Tibial artery (tissue), 4 donors: ENCODE data around the gene DAGLB.
"Not testable (repeated sequence)": the region's sequence is repeated elsewhere in the genome, so short reads cannot be mapped to it uniquely, and the experiment has no call there.

Source experiments
- DNase-seq, 2 donors: peaks; one replicate each; pipeline ENCODE4 v3.0.0-alpha.2; 2019
- H3K27ac ChIP-seq, 2 donors: fragments of 200-600 bp; sonication (generic) in 1 of 2; 1 replicate in 1 of 2; 2 replicates in 1 of 2; pipeline ENCODE4 v1.5.1; 2018 to 2019; ENCODE audit warnings: mild to moderate bottlenecking in 1 of 2
- H3K27me3 ChIP-seq, 2 donors: fragments of 200-600 bp; sonication (generic) in 1 of 2; one replicate each; pipeline versions ENCODE4 v1.5.1 to v1.6.0; 2016 to 2019
- H3K36me3 ChIP-seq, 3 donors: fragments of 200-600 bp; sonication (generic) in 2 of 3; one replicate each; pipeline ENCODE4 v1.5.1; 2016 to 2019; ENCODE audit warnings: mild to moderate bottlenecking in 2 of 3
- H3K4me1 ChIP-seq, 4 donors: fragments of 200-600 bp; sonication (generic) in 2 of 4; 1 replicate in 3 of 4; 2 replicates in 1 of 4; pipeline ENCODE4 v1.5.1; 2016 to 2019
- H3K4me3 ChIP-seq, 2 donors: fragments of 200-600 bp; sonication (generic) in 1 of 2; 1 replicate in 1 of 2; 2 replicates in 1 of 2; pipeline ENCODE4 v1.5.1; 2018 to 2019; ENCODE audit warnings: mild to moderate bottlenecking in 2 of 2
- H3K9me3 ChIP-seq, 3 donors: fragments of 200-600 bp; sonication (generic) in 1 of 3; one replicate each; pipeline ENCODE4 v1.5.1; 2016 to 2019
- intact Hi-C: fragments of 100-400 bp; cut with DNase I; formaldehyde crosslinking; loops from one replicate; pipeline ENCODE4 v1.15.0; 2023; ENCODE audit warnings: low total_unique reads
- TF ChIP-seq, protein P1 (sequence below), 2 experiments: fragments of 200-600 bp in 1 of 2; fragments of 450-650 bp in 1 of 2; IDR thresholded peaks; one replicate each; pipeline ENCODE4 v1.5.1; 2017 to 2019; ENCODE audit warnings: antibody characterized with exemption in 2 of 2, mild to moderate bottlenecking in 1 of 2, moderate library complexity in 1 of 2

DAGLB gene

DNA sequence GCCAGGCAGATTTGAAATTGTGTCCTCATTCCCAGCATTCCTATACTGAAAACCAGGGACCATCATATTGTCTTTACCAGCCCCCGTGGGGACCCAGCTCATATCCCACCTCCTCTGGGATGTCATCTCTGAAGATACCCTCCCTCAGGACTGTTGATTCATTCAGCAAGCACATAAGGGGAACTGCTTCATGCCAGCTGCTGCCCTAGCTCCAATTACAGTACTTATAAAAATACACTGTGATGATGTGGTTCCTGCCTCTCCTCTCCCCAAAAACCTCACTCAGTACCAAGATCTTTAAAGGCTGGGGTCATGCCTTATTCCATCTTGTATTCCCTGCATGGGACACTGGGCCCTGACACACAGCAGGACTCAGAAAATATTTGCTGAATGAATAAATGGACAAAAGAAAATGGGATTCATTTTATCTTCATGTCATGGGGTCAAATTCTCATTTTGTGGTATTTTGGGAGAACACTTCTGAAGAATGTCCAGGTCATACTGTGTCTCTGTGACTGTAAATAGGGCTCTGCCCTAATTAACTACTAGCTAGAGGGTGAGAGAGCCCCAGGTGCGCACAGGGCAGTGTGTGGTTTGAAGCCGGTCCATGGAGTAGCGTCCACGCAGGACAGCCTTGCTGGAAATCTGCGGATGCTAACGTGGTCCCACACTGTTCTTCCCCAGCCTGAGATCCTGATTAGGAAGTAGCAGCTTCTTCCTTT lies 29.0 kb upstream of the DAGLB start:
- intact Hi-C loops = no loop called here
- H3K4me1 ChIP-seq = peaks cover 0 to 64% (median 24%) of the 10 kb centered on the region in 4 donors

DNA sequence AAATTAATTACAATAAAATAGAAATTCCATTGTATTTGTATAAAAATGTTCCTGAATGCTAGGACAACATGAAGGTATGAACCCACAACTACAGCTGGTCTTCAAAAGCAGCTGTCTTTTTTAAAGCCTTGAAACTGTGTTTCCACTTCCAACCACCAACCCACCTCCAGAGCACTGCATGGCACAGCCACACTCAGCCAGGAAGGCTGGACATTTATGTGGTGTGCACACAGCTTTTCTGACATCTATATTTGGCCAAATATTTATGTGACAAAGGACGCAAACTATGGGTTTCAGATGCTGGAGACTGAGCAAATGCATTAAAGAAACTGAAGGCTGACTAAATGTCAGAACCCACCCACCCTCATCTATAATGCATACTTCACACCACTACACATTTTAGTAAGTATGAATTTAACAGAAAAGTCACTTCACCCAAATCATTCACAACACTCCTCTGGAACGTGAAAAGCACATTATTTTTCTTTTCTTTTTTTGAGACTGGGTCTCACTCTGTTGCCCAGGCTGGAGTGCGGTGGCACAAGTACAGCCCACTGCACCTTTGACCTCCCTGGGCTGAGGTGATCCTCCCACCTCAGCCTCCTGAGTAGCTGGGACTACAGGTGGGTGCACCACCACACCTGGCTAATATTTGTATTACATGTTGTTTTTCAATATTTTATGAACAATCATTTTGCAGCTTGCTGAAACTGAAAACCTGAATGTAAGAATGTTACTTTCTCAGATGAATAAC lies 27.9 kb upstream of the DAGLB start:
- DNase-seq = no peak
- Histone ChIP-seq H3K9me3 (no peaks in the 10 kb centered on the region), H3K36me3 (peaks cover 13 to 24% (median 18%) of the 10 kb centered on the region in 3 donors), H3K27me3 (no peaks in the 10 kb centered on the region), H3K27ac (no peak overlapping the region), H3K4me1 (peaks cover 0 to 52% (median 17%) of the 10 kb centered on the region in 4 donors), H3K4me3 (no peak overlapping the region)
- intact Hi-C loops = no loop called here
- TF ChIP-seq, protein P1, sequence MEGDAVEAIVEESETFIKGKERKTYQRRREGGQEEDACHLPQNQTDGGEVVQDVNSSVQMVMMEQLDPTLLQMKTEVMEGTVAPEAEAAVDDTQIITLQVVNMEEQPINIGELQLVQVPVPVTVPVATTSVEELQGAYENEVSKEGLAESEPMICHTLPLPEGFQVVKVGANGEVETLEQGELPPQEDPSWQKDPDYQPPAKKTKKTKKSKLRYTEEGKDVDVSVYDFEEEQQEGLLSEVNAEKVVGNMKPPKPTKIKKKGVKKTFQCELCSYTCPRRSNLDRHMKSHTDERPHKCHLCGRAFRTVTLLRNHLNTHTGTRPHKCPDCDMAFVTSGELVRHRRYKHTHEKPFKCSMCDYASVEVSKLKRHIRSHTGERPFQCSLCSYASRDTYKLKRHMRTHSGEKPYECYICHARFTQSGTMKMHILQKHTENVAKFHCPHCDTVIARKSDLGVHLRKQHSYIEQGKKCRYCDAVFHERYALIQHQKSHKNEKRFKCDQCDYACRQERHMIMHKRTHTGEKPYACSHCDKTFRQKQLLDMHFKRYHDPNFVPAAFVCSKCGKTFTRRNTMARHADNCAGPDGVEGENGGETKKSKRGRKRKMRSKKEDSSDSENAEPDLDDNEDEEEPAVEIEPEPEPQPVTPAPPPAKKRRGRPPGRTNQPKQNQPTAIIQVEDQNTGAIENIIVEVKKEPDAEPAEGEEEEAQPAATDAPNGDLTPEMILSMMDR (IDR thresholded peaks at IDR 0.05) = no peak

More for the DNA sequence above, 29.0 kb upstream of the DAGLB start:
- TF ChIP-seq, protein P1 (IDR thresholded peaks at IDR 0.05) = no peak
- Histone ChIP-seq H3K9me3 (no peaks in the 10 kb centered on the region), H3K4me3 (no peak overlapping the region), H3K36me3 (peaks cover 9 to 17% (median 13%) of the 10 kb centered on the region in 3 donors), H3K27ac (no peak overlapping the region), H3K27me3 (no peaks in the 10 kb centered on the region)
- DNase-seq = no peak

DNA sequence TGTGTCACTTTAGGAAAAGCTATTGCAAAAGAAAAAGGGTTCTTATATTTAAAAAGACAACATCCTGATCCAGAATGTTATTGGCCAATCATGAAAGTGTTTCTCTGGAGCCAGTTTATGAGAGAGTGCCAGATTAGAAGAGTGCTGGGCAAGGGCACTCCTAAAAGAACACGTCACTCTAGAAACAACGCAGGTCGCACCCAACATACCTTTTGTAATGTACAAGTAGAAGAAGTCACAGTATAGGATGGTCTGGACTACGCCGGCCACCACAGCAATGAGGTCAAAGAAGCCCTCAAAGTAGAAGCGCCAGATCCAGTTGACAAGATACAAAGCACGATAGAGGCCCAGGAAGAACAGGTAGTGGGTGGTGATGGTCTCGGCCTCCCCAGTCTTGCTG lies 18.1 kb upstream of the DAGLB start:
- DNase-seq = no peak
- no peak overlapping the region for H3K27ac ChIP-seq
- intact Hi-C loops = no loop called here
- peaks cover 63 to 97% (median 91%) of the 10 kb centered on the region in 3 donors for H3K36me3 ChIP-seq
- H3K9me3 ChIP-seq = no peaks in the 10 kb centered on the region
- peaks cover 0 to 4% (median 0%) of the 10 kb centered on the region in 4 donors for H3K4me1 ChIP-seq
- no peak overlapping the region for H3K4me3 ChIP-seq
- TF ChIP-seq, protein P1 (IDR thresholded peaks at IDR 0.05) = no peak
- H3K27me3 ChIP-seq = no peaks in the 10 kb centered on the region

DNA sequence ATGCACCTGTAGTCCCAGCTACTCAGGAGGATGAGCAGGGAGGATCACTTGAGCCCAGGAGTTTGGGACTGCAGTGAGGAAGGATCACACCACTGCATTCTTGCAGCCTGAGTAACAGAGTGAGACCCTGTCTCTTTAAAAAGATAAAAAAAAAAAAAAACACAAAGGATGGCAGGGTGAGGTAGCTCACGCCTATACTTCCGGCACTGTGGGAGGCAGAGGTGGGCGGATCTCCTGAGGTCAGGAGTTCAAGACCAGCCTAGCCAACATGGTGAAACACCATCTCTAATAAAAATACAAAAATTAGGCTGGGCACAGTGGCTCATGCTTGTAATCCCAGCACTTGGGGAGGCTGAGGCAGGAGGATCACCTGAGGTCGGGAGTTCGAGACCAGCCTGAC lies 15.9 kb upstream of the DAGLB start:
- H3K27ac ChIP-seq, H3K4me1 ChIP-seq, intact Hi-C loops, H3K9me3 ChIP-seq, H3K4me3 ChIP-seq, DNase-seq, H3K27me3 ChIP-seq: not testable (repeated sequence)
- peaks cover 45 to 83% (median 78%) of the 10 kb centered on the region in 3 donors for H3K36me3 ChIP-seq

DNA sequence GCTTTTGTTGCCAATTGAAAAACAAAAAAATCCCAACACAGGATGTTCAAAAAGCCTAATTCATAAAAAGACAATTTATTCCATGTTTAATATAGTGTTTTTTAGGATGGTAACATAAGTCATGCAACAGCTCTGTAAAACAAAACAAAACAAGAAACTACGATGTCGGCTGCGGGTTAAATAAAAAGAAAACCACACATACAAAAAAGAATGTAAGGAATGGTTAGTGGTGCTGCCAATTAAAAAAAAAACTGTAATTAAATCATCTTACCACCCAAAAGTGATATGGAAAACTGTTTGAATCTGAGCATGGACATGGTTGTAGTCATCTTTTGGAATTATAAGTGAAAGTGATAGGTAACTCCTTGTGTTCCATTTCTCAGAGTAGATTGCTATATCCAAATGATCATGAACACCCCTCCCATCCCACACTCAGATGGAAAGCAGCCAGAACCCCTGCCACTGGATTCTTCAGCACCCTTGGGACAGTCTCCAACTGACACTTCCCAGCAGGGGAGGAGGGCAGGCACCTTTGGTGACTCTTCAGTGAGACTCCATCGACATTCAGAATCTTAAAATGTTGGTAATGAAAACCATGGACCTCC lies 14.3 kb upstream of the DAGLB start:
- Histone ChIP-seq H3K27ac (no peak overlapping the region), H3K27me3 (no peaks in the 10 kb centered on the region), H3K4me3 (no peak overlapping the region), H3K9me3 (no peaks in the 10 kb centered on the region), H3K36me3 (peaks cover 29 to 68% (median 63%) of the 10 kb centered on the region in 3 donors), H3K4me1 (peaks cover 0 to 4% (median 0%) of the 10 kb centered on the region in 4 donors)
- no peak for DNase-seq
- intact Hi-C loops = no loop called here
- TF ChIP-seq, protein P1 (IDR thresholded peaks at IDR 0.05) = no peak
